22Rv1 (cell line): Measurements from ENCODE around the gene NME5.
"Not testable (repeated sequence)": the region's sequence is repeated elsewhere in the genome, so short reads cannot be mapped to it uniquely, and the experiment has no call there.

Source experiments
- ZFX ChIP-seq: fragments of 450-650 bp; IDR thresholded peaks from 2 replicates; pipeline ENCODE4 v1.6.1; 2017; ENCODE audit warnings: antibody characterized with exemption, borderline replicate concordance
- TF ChIP-seq, protein P1 (sequence below): fragments of 450-650 bp; IDR thresholded peaks from 2 replicates; pipeline ENCODE4 v1.5.1; 2017; ENCODE audit warnings: mild to moderate bottlenecking

DNA sequence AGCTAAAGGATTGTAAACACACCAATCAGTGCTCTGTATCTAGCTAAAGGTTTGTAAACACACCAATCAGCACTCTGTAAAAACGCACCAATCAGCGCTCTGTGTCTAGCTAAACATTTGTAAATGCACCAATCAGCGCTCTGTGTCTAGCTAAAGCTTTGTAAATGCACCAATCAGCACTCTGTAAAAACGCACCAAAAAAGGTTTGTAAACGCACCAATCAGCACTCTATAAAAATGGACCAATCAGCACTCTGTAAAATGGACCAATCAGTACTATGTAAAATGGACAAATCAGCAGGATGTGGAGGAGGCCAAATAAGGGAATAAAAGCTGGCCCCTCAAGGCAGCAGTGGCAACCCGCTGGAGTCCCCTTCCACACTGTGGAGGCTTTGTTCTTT, 4.3 kb upstream of the NME5 start:
- TF ChIP-seq, protein P1, sequence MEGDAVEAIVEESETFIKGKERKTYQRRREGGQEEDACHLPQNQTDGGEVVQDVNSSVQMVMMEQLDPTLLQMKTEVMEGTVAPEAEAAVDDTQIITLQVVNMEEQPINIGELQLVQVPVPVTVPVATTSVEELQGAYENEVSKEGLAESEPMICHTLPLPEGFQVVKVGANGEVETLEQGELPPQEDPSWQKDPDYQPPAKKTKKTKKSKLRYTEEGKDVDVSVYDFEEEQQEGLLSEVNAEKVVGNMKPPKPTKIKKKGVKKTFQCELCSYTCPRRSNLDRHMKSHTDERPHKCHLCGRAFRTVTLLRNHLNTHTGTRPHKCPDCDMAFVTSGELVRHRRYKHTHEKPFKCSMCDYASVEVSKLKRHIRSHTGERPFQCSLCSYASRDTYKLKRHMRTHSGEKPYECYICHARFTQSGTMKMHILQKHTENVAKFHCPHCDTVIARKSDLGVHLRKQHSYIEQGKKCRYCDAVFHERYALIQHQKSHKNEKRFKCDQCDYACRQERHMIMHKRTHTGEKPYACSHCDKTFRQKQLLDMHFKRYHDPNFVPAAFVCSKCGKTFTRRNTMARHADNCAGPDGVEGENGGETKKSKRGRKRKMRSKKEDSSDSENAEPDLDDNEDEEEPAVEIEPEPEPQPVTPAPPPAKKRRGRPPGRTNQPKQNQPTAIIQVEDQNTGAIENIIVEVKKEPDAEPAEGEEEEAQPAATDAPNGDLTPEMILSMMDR, result not testable (repeated sequence)
- TF ChIP-seq ZFX, result not testable (repeated sequence)
